Measurements from ENCODE around the gene CD33.
"Not testable (repeated sequence)": the region's sequence is repeated elsewhere in the genome, so short reads cannot be mapped to it uniquely, and the experiment has no call there.

CD33 gene

GRCh38 chr19:51224898-51225393 is at the start of gene CD33:
CD33 (plus strand) TSS chr19:51225080; CDS start chr19:51225119, 39 bp downstream.
- DNase-seq (ENCODE audit: low spot score), result not testable (repeated sequence)

DNA sequence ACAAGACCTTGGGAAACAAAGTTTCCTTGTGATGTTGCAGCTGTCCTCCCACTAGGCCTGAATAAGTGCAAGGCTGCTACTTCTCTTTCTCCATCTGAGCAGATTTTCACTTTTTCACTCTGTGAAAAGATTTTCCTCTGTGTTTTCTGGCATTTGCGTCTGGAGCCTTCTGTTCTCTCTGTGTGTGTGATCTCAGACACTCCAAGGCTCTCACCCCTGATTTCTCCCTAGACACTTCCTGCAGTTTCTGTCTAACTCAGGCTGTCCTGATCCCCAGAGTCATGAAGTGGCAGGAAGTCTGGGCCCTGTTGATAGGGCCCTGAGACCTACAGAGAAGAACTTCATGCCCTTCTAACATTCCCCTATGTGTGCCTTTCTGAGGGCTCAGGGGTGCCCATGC is 45.6 kb upstream of the CD33 start:
- DNase-seq (ENCODE audit: low spot score), result no peak

- no peak for DNase-seq (ENCODE audit: low spot score)
These were observed 43.4 kb upstream of the CD33 start for GRCh38 chr19:51181377-51181912.

GRCh38 chr19:51181913-51182419 is 42.9 kb upstream of the CD33 start:
- DNase-seq (ENCODE audit: low spot score), result no peak

DNA sequence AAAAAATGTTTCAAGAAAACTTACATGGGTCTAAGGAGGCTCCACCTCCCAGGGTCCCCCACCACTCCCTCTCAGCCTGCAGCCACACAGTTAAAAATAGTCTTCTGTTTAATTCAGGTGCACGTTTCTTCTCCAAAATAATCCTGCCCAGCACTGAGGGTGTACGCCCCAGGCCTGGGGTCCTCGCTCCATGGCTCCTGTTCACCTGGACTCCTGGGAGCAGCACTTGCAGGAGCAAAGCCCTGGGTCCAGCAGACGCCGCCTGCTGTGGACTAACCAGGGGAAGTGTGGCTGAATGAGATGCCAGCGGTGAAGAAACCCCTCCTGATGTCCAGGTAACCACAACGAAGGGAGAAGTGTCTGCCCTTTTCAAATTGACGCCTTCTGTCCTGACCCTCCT is 41.3 kb upstream of the CD33 start:
- DNase-seq (ENCODE audit: low spot score), result no peak

- no peak for DNase-seq (ENCODE audit: low spot score)
These were observed 39.6 kb upstream of the CD33 start for GRCh38 chr19:51185069-51185867.

GRCh38 chr19:51185868-51186215 is 39.0 kb upstream of the CD33 start:
- no peak for DNase-seq (ENCODE audit: low spot score)

DNA sequence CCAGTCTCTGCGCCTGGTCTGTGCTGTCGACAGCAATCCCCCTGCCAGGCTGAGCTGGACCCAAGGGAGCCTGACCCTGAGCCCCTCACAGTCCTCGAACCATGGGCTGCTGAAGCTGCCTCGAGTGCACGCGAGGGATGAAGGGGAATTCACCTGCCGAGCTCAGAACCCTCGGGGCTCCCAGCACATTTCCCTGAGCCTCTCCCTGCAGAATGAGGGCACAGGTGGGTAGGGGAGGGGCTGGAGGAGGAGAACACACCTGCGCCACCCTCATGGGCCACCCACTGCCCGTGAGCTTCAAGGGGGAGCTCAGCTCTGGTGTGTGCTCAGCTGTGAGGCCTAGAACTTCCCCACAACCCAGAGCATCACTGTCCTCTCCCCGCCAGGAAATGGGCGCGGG is 38.6 kb upstream of the CD33 start:
- DNase-seq (ENCODE audit: low spot score), result no peak

GRCh38 chr19:51187395-51188226 is 37.3 kb upstream of the CD33 start:
- DNase-seq (ENCODE audit: low spot score), result no peak

- no peak for DNase-seq (ENCODE audit: low spot score)
These were observed 36.7 kb upstream of the CD33 start for GRCh38 chr19:51188227-51188559.

DNA sequence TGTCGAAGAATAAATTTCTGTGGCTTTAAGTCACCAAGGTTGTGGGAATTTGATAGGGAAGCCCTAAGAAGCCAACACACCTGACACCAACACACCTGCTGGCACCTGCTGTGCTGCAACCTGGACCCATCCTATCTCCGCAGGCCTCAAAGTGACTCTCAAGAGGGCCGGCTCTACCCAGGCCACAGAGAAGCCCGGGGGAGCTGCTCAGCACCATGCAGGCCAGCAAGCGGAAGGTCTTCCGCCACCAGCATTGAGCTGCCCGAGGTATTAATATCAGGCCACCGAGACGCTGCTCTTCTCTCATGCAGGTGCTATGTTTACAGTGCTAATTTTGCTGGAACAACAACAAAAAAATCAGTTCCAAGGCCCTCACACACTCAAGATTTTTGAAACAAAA is 32.2 kb upstream of the CD33 start:
- no peak for DNase-seq (ENCODE audit: low spot score)

GRCh38 chr19:51194527-51195315 is 30.2 kb upstream of the CD33 start:
- DNase-seq (ENCODE audit: low spot score), result no peak

GRCh38 chr19:51195316-51195586 is 29.6 kb upstream of the CD33 start:
- DNase-seq (ENCODE audit: low spot score), result no peak

DNA sequence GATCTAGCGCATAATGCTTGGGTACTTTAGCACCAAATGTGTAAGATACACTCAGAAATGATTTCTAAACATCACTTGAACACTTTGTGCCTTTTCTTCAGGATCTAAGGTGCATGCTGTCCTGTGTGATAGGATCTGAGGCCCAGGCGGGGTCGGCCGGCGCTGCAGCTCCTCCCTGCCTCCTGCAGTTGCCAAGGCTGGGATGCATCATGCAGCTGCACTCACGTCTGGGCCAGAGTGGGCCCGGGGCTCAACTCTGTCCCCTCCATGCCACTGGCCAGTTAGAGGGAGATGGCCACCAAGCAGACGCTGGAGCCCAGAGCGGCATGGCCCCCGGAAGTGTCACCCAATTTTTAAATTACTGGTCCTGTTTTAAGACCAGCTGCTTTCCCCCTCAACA is 29.3 kb upstream of the CD33 start:
- DNase-seq (ENCODE audit: low spot score), result no peak

DNA sequence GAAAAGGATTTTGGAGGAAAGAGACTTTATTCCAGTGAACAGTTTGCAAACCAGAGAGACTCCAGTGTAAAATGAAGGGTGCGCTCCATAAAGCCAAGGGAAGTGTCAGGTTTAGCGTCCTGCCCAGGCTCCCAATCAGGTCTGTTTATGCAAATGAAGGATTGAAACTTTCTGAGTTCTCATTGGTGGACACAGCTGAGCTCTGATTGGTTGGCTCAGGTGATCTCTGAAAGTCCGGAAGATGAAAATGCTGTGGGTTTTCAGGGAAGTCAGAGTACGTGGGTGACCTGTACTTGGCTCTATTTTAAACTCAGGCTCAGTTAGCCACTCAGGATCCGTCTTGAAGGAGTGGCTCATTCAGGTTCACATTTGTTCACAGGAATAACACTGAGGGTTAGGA is 28.7 kb upstream of the CD33 start:
- no peak for DNase-seq (ENCODE audit: low spot score)

DNA sequence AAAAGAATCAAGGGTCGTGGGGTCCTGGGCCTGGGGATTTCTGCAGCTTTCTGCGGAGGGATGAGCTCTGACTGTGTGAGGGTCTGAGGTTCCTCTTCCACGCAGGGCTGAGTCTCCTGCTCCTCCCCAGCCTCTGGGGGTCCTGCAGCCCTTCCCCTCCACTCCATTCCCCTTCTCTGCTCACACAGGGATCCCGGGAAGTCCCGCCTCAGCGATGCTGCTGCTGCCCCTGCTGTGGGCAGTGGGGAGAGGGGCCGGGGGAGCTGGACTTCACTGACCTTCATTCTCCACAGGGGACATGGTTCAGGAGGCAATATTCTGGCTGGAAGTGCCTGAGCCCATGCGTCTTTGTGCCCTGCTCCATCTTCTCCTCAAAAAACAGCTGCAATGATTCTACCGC is 26.2 kb upstream of the CD33 start:
- no peak for DNase-seq (ENCODE audit: low spot score)

DNA sequence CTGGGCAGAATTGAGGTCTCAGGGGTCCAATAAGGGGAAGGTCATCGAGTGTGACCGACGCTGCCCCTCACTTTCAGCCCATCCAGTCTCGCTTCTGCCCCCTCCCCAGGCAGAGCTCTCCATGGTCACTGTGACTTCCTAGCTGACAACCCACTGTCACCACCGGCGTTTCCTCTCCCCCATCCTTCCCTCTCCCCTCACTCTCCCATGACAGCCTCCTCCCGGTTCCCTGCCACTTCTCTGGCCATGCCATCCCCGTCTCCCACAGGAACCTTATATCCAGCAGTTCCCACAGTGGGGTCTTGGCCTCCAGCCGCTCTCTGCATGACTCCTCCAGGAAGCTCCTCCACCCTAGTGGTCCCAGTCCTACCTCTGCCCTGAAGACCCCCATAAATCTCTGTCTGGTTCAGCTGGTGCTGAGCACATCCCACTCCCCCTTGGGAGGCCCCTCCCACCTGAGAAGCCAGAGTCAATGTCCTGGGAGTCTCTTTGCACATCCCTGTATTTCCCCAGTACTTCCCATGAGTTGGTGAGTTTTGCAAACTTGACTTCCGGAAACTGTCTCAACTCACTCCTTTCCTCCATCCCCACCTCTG is 24.7 kb upstream of the CD33 start:
- no peak for DNase-seq (ENCODE audit: low spot score)

DNA sequence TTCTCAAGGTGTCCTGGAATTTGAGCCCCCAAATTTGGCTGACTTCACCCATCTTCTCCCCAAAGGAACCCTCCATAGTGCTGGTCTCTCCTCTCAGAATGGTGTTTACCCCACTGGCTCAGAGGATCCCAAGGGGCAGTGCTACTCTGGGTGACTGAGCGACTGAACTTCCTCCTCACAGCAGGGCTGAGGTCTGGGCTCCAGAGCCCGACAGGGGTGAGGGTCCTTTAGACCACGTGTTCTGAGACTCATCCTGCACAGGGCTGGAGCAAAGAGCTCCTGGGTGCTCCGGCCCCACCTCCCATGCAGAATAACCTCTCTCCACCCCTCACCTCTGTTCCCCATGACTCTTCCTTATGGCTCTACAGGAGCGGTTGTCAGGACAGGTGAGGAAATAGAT is 23.2 kb upstream of the CD33 start:
- DNase-seq (ENCODE audit: low spot score), result no peak

DNA sequence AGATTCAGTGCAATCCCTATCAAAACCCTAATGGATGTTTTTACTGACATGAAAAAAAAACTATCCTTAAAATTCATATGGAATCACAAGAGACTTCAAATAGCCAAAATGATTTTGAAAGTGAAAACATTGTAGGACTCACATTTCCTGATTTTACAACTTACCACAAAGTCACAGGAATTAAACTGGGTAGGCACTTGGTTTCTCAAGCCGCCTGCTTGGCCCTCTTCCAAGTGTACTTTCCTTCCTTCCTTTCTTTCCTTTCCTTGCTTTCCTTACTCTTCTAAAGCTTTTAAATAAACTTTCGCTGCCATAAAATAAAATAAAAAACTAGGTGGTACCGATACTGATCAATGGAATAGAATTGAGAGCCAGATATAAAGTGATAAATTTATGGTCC is 21.0 kb upstream of the CD33 start:
- DNase-seq (ENCODE audit: low spot score), result no peak

GRCh38 chr19:51204321-51204720 is 20.6 kb upstream of the CD33 start:
- DNase-seq (ENCODE audit: low spot score), result no peak

DNA sequence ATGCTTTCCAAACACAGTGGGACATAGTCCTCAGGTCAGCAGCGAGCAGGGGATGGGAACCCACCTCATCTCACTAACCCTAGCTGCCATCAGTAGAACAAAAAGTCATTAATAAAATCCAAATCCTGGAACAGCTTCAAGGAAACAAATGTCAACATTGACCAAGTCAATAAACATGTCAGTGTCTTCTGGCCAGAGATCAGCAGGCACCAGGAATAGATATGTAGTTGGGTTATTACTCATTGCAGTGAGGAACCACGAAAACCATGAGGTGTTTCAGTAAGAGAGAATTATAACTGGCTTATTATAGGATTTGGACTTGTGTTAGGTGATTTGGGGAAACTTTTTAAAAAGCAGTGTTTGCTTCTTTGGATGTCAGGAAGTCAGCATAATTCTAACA is 17.1 kb upstream of the CD33 start:
- no peak for DNase-seq (ENCODE audit: low spot score)

GRCh38 chr19:51210191-51210784 is 14.6 kb upstream of the CD33 start:
- DNase-seq (ENCODE audit: low spot score), result no peak

Data from CD4-positive, alpha-beta T cell treated with Interleukin-6 at 100 ng/mL for 8 hours (primary cell).